HG03280 (cell line): ENCODE measurements around the gene ATP9A.

Source experiments
- ATAC-seq: cut with Tn5 transposase; IDR thresholded peaks from one replicate; pipeline ENCODE4 v1.9.1; 2021; ENCODE audit warnings: mild to moderate bottlenecking, moderate library complexity; ENCODE audit not compliant: unreplicated experiment

Gene ATP9A

DNA sequence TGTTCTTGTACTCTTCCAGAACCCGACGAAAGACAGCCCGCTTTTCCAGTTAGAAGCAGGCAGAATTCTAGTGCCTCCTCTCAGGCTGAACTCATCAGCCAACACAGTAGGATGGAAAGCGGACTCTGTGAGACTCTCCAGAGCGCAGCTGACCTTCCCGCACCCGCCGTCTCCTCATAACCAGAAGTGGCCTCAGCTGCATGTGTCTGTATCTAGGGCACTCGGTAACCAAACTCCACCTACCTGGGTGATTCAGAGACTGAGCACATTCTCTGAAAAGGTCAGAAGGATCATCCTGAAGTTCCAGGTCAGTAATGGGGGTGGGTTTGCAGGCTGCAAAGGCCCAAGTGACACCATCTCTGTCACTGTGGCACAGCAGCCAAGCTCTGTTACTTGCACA is 158.9 kb downstream of the ATP9A start:
- no peak for ATAC-seq

DNA sequence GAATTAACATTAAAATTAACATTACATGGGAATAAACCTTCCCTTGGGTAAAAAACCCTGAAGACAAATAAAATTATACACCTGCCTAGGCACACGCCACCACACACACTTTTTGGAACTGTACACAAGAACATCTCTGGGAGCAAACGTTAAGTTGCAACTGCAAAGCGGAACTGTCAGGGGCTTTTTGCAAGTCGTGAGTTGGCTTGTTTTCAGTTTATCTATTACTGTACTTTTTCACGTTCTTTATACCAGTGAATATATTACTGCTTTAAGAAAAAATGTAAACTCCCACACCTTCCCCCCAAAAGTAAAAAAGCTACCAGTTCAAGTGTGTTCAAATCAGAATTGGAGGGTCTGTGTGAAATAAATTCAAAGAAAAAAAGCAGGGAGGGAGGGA is 160.1 kb downstream of the ATP9A start:
- ATAC-seq, result no peak

- no peak for ATAC-seq
Observed at GRCh38 chr20:51607170-51607569, 161.0 kb downstream of the ATP9A start.

GRCh38 chr20:51604851-51605250 is 163.3 kb downstream of the ATP9A start:
- no peak for ATAC-seq

DNA sequence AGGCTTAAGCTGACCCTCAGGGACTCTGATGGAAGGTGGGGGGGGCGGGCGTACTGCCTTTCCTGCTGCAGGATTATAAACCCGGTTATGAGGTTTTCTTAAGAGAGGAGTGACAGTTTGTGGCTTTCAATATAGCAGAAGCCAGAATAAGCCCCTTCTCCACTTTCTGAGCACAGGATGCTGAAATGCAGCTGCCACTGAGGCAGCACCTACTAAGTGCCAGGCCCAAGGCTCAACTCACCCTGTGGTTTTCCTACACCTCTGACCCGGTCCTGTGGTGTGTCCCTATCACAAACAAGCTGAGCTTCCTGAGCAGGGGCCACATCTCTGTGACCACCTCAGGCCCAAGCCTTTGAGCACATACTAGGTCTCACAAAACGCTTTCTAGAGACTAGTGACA is 166.1 kb downstream of the ATP9A start:
- no peak for ATAC-seq

GRCh38 chr20:51600950-51601349 is 167.2 kb downstream of the ATP9A start:
- ATAC-seq, result no peak

DNA sequence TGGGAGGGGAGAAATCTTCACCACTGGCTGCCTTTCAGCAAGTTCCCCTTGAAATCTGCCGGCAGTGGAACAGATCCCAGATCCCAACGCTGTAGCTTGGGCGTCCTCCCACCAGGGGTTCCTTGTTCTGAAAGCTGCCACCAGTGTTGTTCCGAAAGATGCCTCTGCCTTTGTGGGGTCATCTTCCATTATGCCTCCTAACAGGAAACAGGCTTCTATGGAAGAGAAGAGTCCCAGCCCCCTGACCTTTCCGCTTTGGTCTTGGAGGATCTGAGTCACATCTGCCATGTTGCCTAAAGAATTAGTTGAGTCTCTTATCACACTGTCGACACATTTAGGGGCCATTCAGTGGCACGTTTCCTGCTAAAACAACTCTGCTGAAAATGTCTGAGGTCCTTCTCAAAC is 168.2 kb downstream of the ATP9A start:
- no peak for ATAC-seq

- ATAC-seq, result no peak
Observed at GRCh38 chr20:51598556-51598955, 169.6 kb downstream of the ATP9A start.

- ATAC-seq, result no peak
Observed at GRCh38 chr20:51597389-51598231, 170.6 kb downstream of the ATP9A start.

DNA sequence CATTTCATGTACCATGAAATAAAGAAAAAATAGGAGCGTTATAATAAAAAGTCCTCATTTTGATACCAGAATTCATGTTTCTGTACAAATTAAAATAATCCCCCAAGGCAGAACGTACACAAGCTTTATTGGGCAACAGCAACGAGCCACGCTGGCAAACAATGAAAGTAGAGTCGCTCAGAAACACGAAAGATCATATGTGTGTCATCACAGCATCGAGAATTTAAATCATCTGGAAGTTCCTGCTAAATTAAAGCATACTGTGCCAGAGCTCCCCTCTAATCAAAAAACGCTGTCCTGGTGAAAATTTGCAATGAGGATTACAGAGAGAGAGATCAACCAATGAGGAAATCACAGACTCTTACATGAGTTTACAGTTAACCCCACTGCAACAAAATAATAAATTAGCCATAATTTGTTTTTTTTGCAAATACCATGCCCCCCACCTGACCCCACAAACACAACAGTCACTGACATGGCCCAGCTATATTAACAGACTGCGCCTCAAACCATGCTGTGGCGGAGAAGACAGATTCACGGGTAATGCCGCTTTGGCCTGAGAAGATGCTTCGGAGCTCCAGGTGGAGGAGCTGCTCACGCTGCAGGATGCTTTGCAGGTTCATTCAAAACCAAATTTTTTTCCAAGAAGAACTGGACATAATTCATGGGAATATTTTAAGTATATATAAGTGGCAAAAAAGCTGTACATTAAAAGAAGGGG is 171.4 kb downstream of the ATP9A start:
- ATAC-seq, result no peak

DNA sequence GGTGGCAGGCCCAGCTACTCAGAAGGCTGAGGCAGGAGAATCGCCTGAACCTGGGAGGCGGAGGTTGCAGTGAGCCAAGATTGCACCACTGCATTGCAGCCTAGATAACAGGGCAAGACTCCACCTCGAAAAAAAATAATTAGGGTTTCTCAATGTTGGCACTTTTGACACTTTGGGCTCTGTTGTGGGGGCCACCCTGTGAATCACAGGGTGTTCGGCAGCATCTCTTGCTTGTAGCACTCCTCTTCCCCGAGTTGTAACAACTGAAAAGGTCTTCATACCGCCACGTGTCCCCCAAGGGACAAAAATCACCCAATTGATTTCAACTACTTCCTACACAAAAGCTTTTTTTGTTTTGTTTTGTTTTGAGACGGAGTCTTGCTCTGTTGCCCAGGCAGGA is 172.4 kb downstream of the ATP9A start:
- ATAC-seq, result no peak

GRCh38 chr20:51595058-51595532 is 173.1 kb downstream of the ATP9A start:
- peak; percentile 86 for ATAC-seq

DNA sequence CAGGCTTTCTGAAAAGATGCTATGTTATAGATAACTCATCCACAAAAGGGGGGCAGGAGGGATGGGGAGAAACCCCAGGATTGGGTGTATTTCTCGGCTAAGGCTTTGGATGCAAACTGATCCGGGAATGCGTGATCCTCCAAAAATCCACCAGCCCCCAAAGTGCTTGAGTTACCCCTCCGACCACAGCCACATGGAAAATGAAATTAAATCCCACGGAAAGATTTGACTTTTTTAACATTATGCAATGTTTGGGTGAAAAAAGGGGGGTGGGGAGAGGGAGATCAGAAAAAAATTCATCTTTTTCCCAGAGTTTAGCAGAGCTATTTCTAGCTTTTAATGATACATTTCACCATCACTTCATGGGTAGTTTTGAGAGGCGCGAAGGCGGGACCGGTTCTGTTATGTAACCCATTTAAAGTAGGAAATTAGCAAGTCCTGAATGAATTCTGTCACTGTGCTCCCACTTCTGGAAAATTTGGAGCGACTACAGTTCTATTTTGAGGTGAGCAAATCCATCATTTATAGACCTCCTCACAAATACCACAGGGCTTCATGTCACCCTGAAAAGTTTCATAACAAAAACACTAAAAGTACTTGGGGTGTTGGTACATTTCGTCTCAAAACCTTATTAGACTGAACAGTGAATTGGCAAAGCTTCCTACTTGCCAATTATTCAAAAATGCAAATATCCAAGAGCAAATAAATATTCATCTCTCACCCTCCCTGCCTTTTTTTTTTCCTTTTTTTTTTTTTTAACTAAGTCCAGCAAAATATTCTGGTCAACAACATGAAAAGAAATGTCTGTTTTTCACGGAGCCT is 173.7 kb downstream of the ATP9A start:
- no peak for ATAC-seq

- no peak for ATAC-seq
Observed at GRCh38 chr20:51593584-51593983, 174.6 kb downstream of the ATP9A start.

- ATAC-seq, result no peak
Observed at GRCh38 chr20:51592564-51592963, 175.6 kb downstream of the ATP9A start.

DNA sequence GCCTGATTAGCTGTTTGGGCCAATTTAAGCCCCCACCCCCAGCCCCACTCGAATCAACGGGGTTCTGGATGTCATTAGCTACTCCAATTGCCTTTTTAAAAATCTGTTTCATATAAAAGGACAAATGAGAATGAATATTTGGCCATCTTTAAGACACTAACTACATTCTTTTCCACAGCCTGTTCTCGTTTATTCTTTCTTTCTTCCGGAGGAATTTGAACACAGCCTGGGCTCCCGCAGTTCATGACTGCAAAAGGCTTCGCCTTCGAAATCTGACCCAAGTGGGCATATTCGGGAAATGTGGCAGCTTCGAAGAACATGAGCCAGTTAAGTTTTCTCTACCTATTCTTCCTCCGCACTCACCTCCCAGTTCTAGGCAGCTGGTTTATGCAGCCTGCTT is 176.3 kb downstream of the ATP9A start:
- no peak for ATAC-seq

- no peak for ATAC-seq
Observed at GRCh38 chr20:51588762-51589161, 179.4 kb downstream of the ATP9A start.

GRCh38 chr20:51587145-51587544 is 181.0 kb downstream of the ATP9A start:
- ATAC-seq, result no peak

DNA sequence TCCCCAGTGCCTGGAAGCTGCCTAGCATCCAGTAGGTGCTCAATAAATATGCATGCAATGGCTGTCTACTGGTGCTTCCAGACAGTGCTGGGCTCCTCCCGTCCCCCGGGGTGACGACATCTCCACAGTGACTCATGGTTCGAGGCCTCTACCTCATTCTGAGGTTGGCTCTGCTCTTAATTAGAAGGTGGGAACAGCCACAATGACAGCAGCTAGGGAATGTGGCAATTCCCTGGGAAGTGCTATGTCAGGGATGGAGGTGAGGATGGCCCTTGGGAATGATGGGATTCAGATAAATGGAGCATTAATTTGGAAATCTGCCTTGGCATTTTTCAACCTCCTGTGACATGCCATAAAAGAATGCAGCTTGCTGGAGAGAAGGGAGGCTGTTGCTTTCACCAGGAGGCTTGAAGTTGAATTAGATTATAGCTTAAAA is 182.2 kb downstream of the ATP9A start:
- no peak for ATAC-seq

GRCh38 chr20:51585148-51585547 is 183.0 kb downstream of the ATP9A start:
- ATAC-seq, result no peak

DNA sequence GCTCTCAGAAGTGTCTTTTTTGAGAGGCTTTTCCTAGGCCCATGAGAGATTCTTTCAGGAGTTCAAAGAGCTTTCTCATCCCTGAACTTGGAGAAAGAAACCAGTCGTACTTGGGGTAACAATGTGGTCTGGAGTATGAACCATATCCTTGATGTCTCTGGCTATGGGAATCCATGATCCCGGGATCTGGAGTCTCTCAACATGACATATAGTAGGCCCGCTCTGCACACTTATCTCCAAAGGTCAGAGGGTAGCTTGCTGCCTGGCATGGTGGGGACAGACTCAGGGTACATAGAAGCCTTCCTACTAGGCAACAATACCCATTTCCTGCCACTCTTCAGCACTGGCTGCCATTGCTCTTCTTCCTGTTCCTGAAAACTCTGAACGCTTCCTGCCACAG is 183.5 kb downstream of the ATP9A start:
- no peak for ATAC-seq
